Neural progenitor cell (in vitro differentiated cells): ENCODE data around the gene STRN3. TPM values are rescaled to one million over a fixed set of nuclear protein-coding genes. Genes with fewer than 3 reads are reported as not detected.
"Not testable (repeated sequence)": the region's sequence is repeated elsewhere in the genome, so short reads cannot be mapped to it uniquely, and the experiment has no call there.

ENCODE experiments used
- DNase-seq: peaks from one replicate; pipeline ENCODE4 v3.0.0-alpha.2; 2016; ENCODE audit warnings: low spot score
- H2AFZ ChIP-seq: fragments of 200-600 bp; sonication (generic); replicated peaks from 2 replicates; pipeline ENCODE4 v1.6.1; 2016; ENCODE audit warnings: antibody characterized with exemption
- H3F3A ChIP-seq: fragments of 200-600 bp; sonication (generic); 2 replicates; pipeline ENCODE4 v1.6.1; 2016; ENCODE audit warnings: antibody characterized with exemption, low read depth
- H3K27ac ChIP-seq: fragments of 200-600 bp; sonication (generic); 2 replicates; pipeline ENCODE4 v1.5.1; 2016; ENCODE audit warnings: mild to moderate bottlenecking
- H3K27me3 ChIP-seq: fragments of 200-600 bp; sonication (generic); 2 replicates; pipeline ENCODE4 v1.6.1; 2016; ENCODE audit warnings: mild to moderate bottlenecking, moderate library complexity
- H3K36me3 ChIP-seq: fragments of 200-600 bp; sonication (generic); 2 replicates; pipeline ENCODE4 v1.5.1; 2016
- H3K4me1 ChIP-seq: fragments of 200-600 bp; sonication (generic); 2 replicates; pipeline ENCODE4 v1.6.1; 2016; ENCODE audit warnings: mixed run types
- H3K4me2 ChIP-seq: fragments of 200-600 bp; sonication (generic); 2 replicates; pipeline ENCODE4 v1.6.1; 2016
- H3K4me3 ChIP-seq: fragments of 200-600 bp; sonication (generic); 2 replicates; pipeline ENCODE4 v1.5.1; 2016
- H3K79me2 ChIP-seq: fragments of 200-600 bp; sonication (generic); 2 replicates; pipeline ENCODE4 v1.6.1; 2016; ENCODE audit warnings: low read depth
- H3K9ac ChIP-seq: fragments of 200-600 bp; sonication (generic); 2 replicates; pipeline ENCODE4 v1.6.1; 2016
- H3K9me3 ChIP-seq: fragments of 200-600 bp; sonication (generic); 2 replicates; pipeline ENCODE4 v1.5.1; 2016; ENCODE audit warnings: low read depth
- H4K20me1 ChIP-seq: fragments of 200-600 bp; sonication (generic); 2 replicates; pipeline ENCODE4 v1.6.1; 2016; ENCODE audit warnings: low read depth
- H3K27ac Mint-ChIP-seq: 3 replicates; pipeline ENCODE4 v1.8.0; 2021; ENCODE audit warnings: mixed read lengths
- H3K27me3 Mint-ChIP-seq: 2 replicates; pipeline ENCODE4 v1.8.0; 2022; ENCODE audit warnings: low read depth, mild to moderate bottlenecking, inconsistent platforms, moderate library complexity, mixed read lengths; ENCODE audit not compliant: insufficient read depth
- H3K36me3 Mint-ChIP-seq: 3 replicates; pipeline ENCODE4 v1.8.0; 2021; ENCODE audit warnings: mixed read lengths
- H3K4me1 Mint-ChIP-seq: 3 replicates; pipeline ENCODE4 v1.8.0; 2021; ENCODE audit warnings: mixed read lengths
- H3K4me3 Mint-ChIP-seq: 3 replicates; pipeline ENCODE4 v1.8.0; 2021; ENCODE audit warnings: mild to moderate bottlenecking, moderate library complexity, mixed read lengths
- H3K9me3 Mint-ChIP-seq: 3 replicates; pipeline ENCODE4 v1.8.0; 2020; ENCODE audit warnings: mixed read lengths
- CTCF ChIP-seq: fragments of 200-600 bp; sonication (generic); IDR thresholded peaks from 2 replicates; pipeline ENCODE4 v1.5.1; 2017; ENCODE audit warnings: antibody characterized with exemption, mild to moderate bottlenecking
- EZH2 ChIP-seq: fragments of 200-600 bp; sonication (generic); IDR thresholded peaks from 2 replicates; pipeline ENCODE4 v1.6.1; 2017; ENCODE audit warnings: antibody characterized with exemption, mild to moderate bottlenecking, moderate library complexity
- EZH2phosphoT487 ChIP-seq: fragments of 200-600 bp; sonication (generic); IDR thresholded peaks from 2 replicates; pipeline ENCODE4 v1.6.1; 2017; ENCODE audit warnings: antibody characterized with exemption
- total RNA-seq: library from RNA; depleted of rRNA; stranded (reverse); fragments of >200 nt; gene quantifications from 2 replicates; pipeline ENCODE4 v1.2.3, GENCODE V29; 2015; ENCODE audit warnings: low replicate concordance

STRN3 gene
- total RNA-seq, 1 donor from 2014 or later = 104 TPM

- no peaks in the 10 kb centered on the region for H3K9me3 ChIP-seq
- TF ChIP-seq EZH2phosphoT487 = no peak
- no peak for TF ChIP-seq CTCF
- no peak for TF ChIP-seq EZH2
- no peak overlapping the region for H3K4me2 ChIP-seq
- no peak overlapping the region for H3K27ac Mint-ChIP-seq
- peaks cover 2% of the 10 kb centered on the region for H3K27me3 Mint-ChIP-seq
- DNase-seq = no peak
- no peaks in the 10 kb centered on the region for H3K4me1 Mint-ChIP-seq
- H3K36me3 Mint-ChIP-seq = peaks cover 5% of the 10 kb centered on the region
- no peaks in the 10 kb centered on the region for H3K4me1 ChIP-seq
- no peaks in the 10 kb centered on the region for H3K27me3 ChIP-seq
- H3K79me2 ChIP-seq = no peaks in the 10 kb centered on the region
- H3K4me3 ChIP-seq = no peak overlapping the region
- H3F3A ChIP-seq = no peaks in the 10 kb centered on the region
- no peaks in the 10 kb centered on the region for H4K20me1 ChIP-seq
- H2AFZ ChIP-seq = no peak overlapping the region
- no peaks in the 10 kb centered on the region for H3K36me3 ChIP-seq
- H3K9ac ChIP-seq = no peak overlapping the region
- H3K4me3 Mint-ChIP-seq = no peak overlapping the region
- no peak overlapping the region for H3K27ac ChIP-seq
- peaks cover 4% of the 10 kb centered on the region for H3K9me3 Mint-ChIP-seq
Observed at GRCh38 chr14:31047503-31047902, 21.3 kb upstream of the STRN3 start.

- Histone ChIP-seq H3K36me3 (no peaks in the 10 kb centered on the region), H3K4me2 (no peak overlapping the region), H2AFZ (no peak overlapping the region), H3K27ac (no peak overlapping the region), H4K20me1 (no peaks in the 10 kb centered on the region), H3K27me3 (no peaks in the 10 kb centered on the region), H3K4me1 (no peaks in the 10 kb centered on the region), H3K9me3 (no peaks in the 10 kb centered on the region), H3K79me2 (no peaks in the 10 kb centered on the region), H3K9ac (no peak overlapping the region), H3F3A (no peaks in the 10 kb centered on the region), H3K4me3 (no peak overlapping the region)
- H3K36me3 Mint-ChIP-seq = peaks cover 5% of the 10 kb centered on the region
- H3K9me3 Mint-ChIP-seq = peaks cover 4% of the 10 kb centered on the region
- no peak overlapping the region for H3K4me3 Mint-ChIP-seq
- H3K4me1 Mint-ChIP-seq = no peaks in the 10 kb centered on the region
- peaks cover 2% of the 10 kb centered on the region for H3K27me3 Mint-ChIP-seq
- TF ChIP-seq CTCF (no peak), EZH2phosphoT487 (no peak), EZH2 (no peak)
- DNase-seq = no peak
- no peak overlapping the region for H3K27ac Mint-ChIP-seq
Observed at GRCh38 chr14:31045501-31046080, 19.4 kb upstream of the STRN3 start.

- Histone ChIP-seq H2AFZ (no peak overlapping the region), H3K36me3 (no peaks in the 10 kb centered on the region), H3K4me1 (peaks cover 4% of the 10 kb centered on the region), H3K27me3 (no peaks in the 10 kb centered on the region), H3K4me3 (no peak overlapping the region), H3K27ac (no peak overlapping the region), H3K9me3 (no peaks in the 10 kb centered on the region), H3K4me2 (no peak overlapping the region), H3K79me2 (no peaks in the 10 kb centered on the region), H4K20me1 (no peaks in the 10 kb centered on the region), H3F3A (peaks cover 5% of the 10 kb centered on the region), H3K9ac (no peak overlapping the region)
- DNase-seq = no peak
- Mint-ChIP-seq H3K27me3 (peaks cover 2% of the 10 kb centered on the region), H3K9me3 (peaks cover 4% of the 10 kb centered on the region), H3K4me3 (no peak overlapping the region), H3K4me1 (peaks cover 4% of the 10 kb centered on the region), H3K27ac (no peak overlapping the region), H3K36me3 (peaks cover 4% of the 10 kb centered on the region)
- no peak for TF ChIP-seq CTCF
- TF ChIP-seq EZH2phosphoT487 = no peak
- no peak for TF ChIP-seq EZH2
Observed at GRCh38 chr14:31043379-31043778, 17.2 kb upstream of the STRN3 start.

GRCh38 chr14:31042893-31043292, 16.7 kb upstream of the STRN3 start:
- H3K79me2 ChIP-seq, H3K27me3 Mint-ChIP-seq, H3K4me1 ChIP-seq, H3K36me3 ChIP-seq, H3K4me3 Mint-ChIP-seq, H3K4me2 ChIP-seq, H3K4me1 Mint-ChIP-seq, H3K27me3 ChIP-seq, H4K20me1 ChIP-seq, H3F3A ChIP-seq, H3K9ac ChIP-seq, H2AFZ ChIP-seq, H3K27ac ChIP-seq, H3K27ac Mint-ChIP-seq, H3K4me3 ChIP-seq, DNase-seq, H3K36me3 Mint-ChIP-seq, H3K9me3 ChIP-seq, H3K9me3 Mint-ChIP-seq: not testable (repeated sequence)
